ENCODE results near the gene COL4A2. TPM values are rescaled to one million over a fixed set of nuclear protein-coding genes. Genes with fewer than 3 reads are reported as not detected.

The COL4A2 gene
- total RNA-seq, 1 donor from 2014 or later = 159 TPM

GRCh38 chr13:110477706-110478245 lies 170.7 kb downstream of the COL4A2 start:
- H3K36me3 Mint-ChIP-seq (ENCODE audit: low read depth) = peaks cover 23% of the 10 kb centered on the region
- no peak for DNase-seq (ENCODE audit: low read depth, low spot score)
- no peaks in the 10 kb centered on the region for H3K27me3 Mint-ChIP-seq (ENCODE audit: low read depth)
- no peak overlapping the region for H3K4me3 Mint-ChIP-seq
- no peaks in the 10 kb centered on the region for H3K4me1 Mint-ChIP-seq
- no peak overlapping the region for H3K27ac Mint-ChIP-seq (ENCODE audit: unreplicated experiment)
- no peak for TF ChIP-seq CTCF (conservative IDR thresholded peaks at IDR 0.05)
- no peaks in the 10 kb centered on the region for H3K9me3 Mint-ChIP-seq

DNA sequence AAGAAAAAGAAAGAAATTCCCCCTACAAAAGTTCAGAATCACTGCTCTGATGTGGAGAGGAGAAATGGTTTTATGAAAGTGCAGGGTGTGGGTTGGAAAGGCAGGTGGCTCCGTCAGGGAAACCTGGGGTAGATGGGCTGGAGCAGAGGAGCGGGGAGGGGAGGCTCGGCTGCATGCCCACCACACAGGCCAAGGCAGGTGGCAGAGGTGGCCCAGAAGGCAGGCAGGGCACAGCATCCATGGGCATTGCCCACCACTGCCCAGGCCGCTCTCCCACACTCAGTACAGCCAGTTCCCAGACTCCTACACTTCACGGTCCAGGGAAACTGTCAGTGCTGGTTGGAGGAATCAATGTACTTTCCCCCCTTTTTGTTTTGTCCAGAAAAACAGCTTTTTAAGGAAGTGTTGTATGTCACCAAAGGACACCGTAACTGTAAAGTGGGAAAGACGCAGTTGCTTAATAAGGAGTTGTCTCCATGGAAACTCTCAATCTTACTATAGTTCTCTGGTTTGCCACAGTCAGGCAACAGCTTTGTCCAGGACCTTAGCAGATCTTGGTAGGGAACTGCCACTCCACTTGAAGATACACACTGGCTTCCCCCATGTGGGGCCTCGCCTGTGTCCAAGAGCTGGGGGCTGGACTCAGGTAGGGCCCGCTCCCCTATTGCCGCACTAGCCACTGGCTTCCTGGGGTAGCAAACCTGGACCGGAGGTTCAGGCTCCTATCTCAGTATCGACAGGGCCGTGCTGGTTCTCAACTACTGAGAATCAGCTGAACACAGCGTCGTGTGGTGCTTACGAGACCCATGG lies 171.5 kb downstream of the COL4A2 start:
- DNase-seq (ENCODE audit: low read depth, low spot score) = no peak
- Mint-ChIP-seq H3K4me3 (no peak overlapping the region), H3K9me3 (no peaks in the 10 kb centered on the region), H3K4me1 (no peaks in the 10 kb centered on the region), H3K27ac (ENCODE audit: unreplicated experiment) (no peak overlapping the region), H3K27me3 (ENCODE audit: low read depth) (no peaks in the 10 kb centered on the region), H3K36me3 (ENCODE audit: low read depth) (peaks cover 27% of the 10 kb centered on the region)
- TF ChIP-seq CTCF (conservative IDR thresholded peaks at IDR 0.05) = no peak

DNA sequence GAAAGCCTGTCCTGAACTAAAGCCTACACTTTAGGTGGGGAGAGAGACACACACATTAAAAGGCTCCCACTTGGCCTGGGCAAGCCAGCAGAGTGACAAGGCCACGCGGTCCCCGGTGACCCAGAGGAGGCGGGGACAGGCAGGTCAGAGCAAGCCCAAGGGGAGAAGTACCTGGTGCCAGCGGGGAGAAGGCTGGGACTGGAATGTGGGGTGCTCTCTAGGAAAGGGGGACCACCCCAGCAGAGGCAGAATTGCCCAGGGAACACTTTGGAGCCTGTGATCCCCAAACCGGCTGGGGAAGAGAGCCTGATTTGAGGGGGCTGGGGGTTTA lies 172.1 kb downstream of the COL4A2 start:
- H3K36me3 Mint-ChIP-seq (ENCODE audit: low read depth) = peaks cover 24% of the 10 kb centered on the region
- H3K27ac Mint-ChIP-seq (ENCODE audit: unreplicated experiment) = no peak overlapping the region
- H3K27me3 Mint-ChIP-seq (ENCODE audit: low read depth) = no peaks in the 10 kb centered on the region
- no peak overlapping the region for H3K4me3 Mint-ChIP-seq
- no peak for DNase-seq (ENCODE audit: low read depth, low spot score)
- no peak for TF ChIP-seq CTCF (conservative IDR thresholded peaks at IDR 0.05)
- H3K9me3 Mint-ChIP-seq = no peaks in the 10 kb centered on the region
- H3K4me1 Mint-ChIP-seq = no peaks in the 10 kb centered on the region

GRCh38 chr13:110479648-110480047 lies 172.6 kb downstream of the COL4A2 start:
- no peak for DNase-seq (ENCODE audit: low read depth, low spot score)
- H3K9me3 Mint-ChIP-seq = no peaks in the 10 kb centered on the region
- H3K27me3 Mint-ChIP-seq (ENCODE audit: low read depth) = no peaks in the 10 kb centered on the region
- H3K4me1 Mint-ChIP-seq = no peaks in the 10 kb centered on the region
- no peak overlapping the region for H3K27ac Mint-ChIP-seq (ENCODE audit: unreplicated experiment)
- TF ChIP-seq CTCF (conservative IDR thresholded peaks at IDR 0.05) = no peak
- H3K36me3 Mint-ChIP-seq (ENCODE audit: low read depth) = peaks cover 22% of the 10 kb centered on the region
- no peak overlapping the region for H3K4me3 Mint-ChIP-seq

- DNase-seq (ENCODE audit: low read depth, low spot score) = no peak
- Mint-ChIP-seq H3K36me3 (ENCODE audit: low read depth) (peaks cover 17% of the 10 kb centered on the region), H3K9me3 (no peaks in the 10 kb centered on the region), H3K27me3 (ENCODE audit: low read depth) (no peaks in the 10 kb centered on the region), H3K27ac (ENCODE audit: unreplicated experiment) (peak overlapping the region; percentile 19), H3K4me3 (no peak overlapping the region), H3K4me1 (no peaks in the 10 kb centered on the region)
- TF ChIP-seq CTCF (conservative IDR thresholded peaks at IDR 0.05) = no peak
These were observed 173.1 kb downstream of the COL4A2 start for GRCh38 chr13:110480161-110480560.

Measured in neural crest cell (in vitro differentiated cells).